Hepatic stellate cell (primary cell): ENCODE data around the gene OR5B12.
"Not testable (repeated sequence)": the region's sequence is repeated elsewhere in the genome, so short reads cannot be mapped to it uniquely, and the experiment has no call there.

Experiments
- DNase-seq: peaks from one replicate; pipeline ENCODE4 v3.0.0; 2011; ENCODE audit warnings: low spot score

The OR5B12 gene

DNA sequence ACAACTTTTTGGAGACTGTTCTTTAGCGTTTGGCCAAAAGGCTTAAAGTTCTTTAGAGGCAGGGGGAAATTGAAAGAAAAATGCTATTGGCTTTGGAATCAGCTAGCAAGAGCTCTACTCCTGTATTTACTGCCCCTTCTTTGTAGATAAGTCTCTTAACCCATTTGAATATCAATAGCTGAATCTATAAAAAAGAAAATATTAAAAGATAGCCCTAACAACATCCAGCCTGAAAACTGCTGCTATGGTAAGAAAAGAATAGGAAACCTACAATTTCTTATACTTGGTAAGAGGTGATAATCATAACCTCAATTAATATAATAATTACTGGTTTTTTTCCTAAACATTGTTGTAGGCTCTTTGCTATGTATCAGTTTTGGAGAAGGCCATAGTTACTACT lies at the start of gene OR5B12:
TSS of gene OR5B12 (minus strand) at position 101 of the 400 bp plus-strand sequence. CDS start 2,085 bp downstream, outside the sequence.
- no peak for DNase-seq

DNA sequence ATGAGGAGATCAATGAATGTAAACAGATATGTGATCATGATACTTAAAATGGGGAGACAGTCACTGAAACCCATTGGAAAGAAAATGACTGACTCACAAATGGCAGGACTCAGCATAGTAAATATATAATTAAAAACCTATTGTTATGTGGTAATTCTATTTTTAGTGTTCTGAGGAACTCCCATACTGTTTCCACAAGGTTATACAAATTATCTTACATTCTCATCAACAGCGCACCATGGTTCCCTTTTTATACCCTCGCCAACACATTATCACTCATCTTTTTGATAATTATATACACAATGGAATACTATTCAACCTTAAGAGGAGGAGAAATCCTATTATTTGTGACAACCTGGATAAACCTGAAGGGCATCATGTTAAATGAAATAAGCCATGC lies 48.8 kb upstream of the OR5B12 start:
- DNase-seq = no peak

DNA sequence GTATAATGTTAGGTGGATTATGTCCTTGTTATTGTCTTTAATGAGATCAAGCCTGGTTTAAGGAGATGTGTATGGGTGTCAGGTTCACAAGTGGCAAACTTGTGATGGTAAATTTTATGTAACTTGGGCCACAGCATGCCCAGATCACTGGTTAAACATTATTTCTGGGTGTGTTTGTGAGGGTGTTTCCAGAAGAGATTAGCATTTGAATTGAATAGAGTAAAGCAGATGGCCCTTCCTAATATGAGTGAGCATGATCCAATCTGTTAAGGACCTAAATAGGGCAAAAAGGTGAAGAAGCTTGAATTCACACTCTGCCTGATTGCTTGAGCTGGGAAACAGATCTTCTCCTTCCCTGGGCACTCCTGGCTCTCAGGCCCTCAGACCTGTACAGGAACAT lies 45.1 kb upstream of the OR5B12 start:
- DNase-seq = no peak

DNA sequence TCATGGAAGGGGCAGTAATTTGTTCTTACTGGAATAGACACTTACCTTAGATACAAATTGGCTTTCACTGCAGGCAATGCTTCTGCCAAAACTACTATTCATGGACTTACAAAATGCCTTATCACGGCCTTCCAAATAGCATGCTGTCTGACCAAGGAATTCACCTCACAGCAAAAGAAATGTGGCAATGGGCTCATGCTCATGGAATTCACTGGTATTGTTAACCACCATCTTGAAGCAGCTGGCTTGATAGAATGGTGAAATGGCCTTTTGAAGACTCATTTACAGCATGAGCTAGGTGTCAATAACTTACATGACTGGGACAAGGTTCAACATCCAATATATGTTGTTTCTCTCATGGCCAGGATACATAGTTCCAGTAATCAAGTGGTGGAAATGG lies 43.9 kb upstream of the OR5B12 start:
- no peak for DNase-seq

DNA sequence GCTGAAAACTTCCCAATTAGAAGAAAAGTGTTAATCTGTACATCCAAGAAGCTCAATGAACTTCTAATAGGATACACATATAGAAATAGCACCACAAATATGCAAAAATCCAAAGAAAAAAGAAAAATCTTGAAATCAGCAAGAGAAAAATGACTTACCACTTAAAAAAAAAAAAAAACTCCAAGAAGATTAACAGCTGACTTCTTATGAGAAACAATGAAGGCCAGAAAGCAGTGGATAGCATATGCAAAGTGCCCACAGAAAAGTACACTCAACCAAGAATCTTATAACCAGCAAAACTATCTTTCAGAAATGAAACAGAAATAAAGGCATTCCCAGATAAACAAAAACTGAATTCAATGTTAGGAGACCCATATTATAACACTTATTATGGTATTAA lies 29.9 kb upstream of the OR5B12 start:
- no peak for DNase-seq

DNA sequence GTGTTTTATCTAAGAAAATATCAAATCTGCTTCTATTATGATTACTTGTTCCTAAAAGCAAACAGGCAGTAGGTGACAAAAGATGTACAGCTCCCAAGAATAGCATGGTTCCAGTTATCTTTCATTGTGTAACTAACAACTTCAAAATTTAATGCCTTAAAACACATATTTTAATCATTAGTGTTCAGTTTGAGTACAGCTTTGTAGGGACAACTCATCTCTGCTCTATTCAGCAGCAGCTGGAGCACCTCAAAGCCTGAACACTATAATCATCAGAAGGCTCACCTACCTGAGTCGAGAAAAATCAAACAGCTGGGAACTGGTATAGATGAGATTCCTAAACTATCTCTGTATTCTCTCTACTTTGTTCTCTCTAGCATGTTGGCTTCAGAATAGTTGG lies 24.3 kb upstream of the OR5B12 start:
- DNase-seq = no peak

DNA sequence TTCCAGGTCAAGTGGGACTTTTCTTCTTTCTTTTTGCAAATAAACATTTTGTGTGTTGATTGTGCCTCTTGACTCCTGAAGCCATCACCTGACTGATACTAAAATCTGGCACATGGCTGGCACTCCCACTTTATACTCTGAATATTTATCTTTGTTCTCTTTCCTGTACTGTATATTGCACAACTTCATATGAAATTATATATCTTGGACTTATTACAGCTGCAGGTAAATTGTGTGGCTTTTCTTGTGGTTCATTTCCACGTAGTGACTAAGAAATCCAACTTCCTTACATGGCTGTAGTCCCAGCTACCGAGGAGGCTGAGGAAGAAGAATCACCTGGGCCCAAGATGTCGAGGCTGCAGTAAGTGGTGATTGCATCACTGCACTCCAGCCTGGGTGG lies 23.7 kb upstream of the OR5B12 start:
- no peak for DNase-seq

DNA sequence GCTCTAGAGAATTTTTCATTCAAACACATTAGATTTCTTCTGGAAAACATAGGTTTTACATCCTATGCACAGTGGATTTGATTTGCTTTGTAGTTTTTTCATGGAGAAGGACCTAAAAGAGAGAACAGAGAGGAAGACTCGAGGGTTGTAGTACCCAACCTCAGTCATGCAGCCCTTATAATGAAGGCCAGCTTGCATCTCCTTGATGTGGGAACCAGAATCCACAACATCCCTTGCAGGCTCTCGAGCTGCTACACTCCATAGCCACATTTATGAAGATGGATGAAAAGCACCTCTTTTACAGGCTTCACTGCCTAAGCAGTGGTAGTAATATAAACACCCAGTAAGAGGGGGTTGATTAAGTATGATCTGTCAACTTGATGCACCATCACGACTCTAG lies 9.5 kb upstream of the OR5B12 start:
- no peak for DNase-seq

DNA sequence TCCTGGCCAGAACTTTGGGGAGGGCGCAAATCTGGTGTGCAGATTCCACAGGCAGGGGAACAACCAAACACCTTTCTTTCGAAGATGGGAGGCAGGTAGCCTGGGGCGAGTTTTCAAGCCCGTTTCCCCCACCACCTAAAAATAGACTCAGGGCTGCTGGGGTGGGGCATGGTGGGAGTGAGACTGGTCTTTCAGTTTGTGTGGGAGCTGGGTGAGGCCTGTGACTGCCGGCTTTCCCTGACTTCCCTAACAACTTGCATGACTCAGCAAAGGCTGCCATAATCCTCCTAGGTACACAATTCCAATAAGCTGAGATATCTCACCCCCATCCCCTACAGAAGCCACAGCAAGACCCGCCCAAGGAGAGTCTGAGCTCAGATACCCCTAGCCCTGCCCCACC lies 4.3 kb upstream of the OR5B12 start:
- no peak for DNase-seq

DNA sequence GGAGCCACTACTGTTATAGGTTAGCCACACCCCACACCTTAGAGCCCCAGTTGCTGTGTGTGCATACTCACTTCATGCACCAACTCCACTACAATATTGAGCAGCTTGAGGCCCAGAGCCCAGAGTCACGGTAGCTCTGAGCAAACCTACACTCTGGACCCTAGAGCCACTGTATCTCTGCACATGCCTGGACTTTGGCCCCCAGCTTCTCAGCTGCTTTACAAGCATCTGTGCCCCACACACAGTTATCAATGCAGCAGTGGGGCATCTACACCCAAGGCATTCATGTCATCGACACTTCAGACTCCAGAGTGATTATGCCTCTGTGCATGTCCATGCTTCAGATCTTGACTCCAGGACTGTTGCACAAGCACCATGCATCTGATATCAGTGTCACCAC lies 2.3 kb upstream of the OR5B12 start:
- no peak for DNase-seq

DNA sequence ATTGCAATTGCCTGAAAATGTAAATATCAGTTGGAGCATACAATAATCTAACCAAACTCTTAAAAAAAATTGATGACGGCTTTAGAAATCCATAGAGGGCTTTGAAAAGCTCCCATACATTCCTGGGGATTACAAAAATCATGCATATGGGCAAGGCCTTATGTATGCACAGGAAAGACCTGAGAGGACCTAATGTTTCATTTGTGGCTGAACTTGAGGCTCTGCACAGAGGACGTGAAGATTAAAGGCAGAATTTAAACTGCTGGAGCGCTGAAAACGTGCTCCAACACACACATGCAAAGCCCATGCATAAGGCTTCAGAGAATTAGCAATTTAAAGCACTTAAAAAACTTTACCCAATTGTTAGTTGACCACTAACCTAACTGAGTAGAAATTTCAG lies 3.5 kb downstream of the OR5B12 start:
- no peak for DNase-seq

DNA sequence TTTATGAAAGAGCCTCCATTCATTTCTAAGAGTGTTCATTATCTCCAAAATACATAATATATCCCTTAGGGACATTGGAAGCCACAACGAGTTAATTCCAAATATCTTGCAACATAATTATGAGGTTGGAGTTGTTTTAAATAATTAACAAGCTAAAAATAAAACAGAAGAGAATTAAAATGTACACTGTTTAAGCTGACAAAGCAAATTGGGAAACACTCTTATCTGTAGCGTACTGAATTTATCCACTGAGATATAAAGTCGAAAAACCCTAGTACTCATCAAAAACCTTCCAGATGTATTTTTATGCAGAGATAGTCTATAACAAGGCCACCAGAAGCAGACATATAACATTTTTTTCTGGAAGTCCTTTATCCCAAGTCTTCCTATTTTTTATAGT lies 7.8 kb downstream of the OR5B12 start:
- no peak for DNase-seq

DNA sequence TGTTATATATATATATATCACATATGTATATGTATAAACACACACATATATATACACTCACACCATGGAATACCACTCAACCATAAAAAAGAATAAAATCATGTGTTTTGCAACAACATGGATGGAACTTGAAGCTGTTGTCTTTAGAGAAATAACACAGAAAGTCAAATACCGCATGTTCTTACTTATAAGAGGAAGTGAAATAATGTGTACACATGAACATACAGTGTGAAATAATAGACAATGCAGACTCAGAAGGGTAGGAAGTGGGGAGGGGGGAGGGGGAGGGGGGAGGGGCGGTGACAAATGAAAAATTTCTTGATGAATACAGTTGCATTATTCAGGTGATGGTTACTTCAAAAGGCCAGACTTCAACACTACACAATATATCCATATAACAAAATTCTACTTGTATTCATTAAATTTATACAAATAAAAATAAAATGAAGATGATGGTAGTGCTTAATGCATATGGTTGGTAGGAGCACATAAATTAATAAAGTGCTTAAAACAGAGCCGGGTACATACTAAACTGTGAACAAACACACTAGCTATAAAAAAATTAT lies 8.3 kb downstream of the OR5B12 start:
- no peak for DNase-seq

DNA sequence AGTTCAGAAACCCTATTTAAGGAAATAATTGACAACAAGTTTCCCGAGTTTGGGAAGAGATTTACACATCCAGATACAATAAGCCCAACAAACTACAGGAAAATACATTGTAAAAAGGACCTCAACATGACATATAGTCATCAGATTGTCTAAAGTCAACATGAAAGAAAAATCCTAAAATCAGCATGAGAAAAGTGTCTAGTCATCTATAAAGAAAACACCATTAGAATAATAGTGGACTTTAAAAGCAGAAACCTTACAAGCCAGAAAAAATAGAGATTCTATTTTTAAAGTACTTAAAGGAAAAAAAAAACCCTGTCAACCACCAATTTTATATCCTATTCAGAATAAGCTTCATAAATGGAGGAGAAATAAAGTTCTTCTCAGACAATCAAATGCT lies 12.8 kb downstream of the OR5B12 start:
- no peak for DNase-seq

DNA sequence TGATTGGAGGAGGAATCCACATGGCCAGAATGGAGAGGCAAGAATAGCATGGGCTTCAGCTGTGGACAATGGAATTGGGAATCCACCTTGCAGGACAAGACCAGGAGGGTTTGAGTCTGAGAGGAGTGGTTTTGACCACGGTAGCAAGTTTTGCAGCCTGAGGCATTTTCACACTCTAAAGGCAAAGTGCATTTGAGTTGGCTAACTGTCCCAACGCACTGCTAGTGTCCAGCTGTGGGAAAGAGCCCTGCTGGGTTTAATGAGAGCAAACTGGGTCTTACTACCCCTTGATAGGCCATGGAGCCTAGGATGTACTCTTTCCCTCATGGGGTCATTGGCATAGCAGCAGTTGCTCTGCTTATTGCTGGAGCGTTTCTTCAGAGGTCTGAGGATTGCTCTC lies 14.0 kb downstream of the OR5B12 start, which contains the start of gene OR5B2:
TSS of gene OR5B2 (minus strand) at position 101 of the 400 bp plus-strand sequence. CDS start 4,860 bp downstream, outside the sequence.
- DNase-seq = no peak

DNA sequence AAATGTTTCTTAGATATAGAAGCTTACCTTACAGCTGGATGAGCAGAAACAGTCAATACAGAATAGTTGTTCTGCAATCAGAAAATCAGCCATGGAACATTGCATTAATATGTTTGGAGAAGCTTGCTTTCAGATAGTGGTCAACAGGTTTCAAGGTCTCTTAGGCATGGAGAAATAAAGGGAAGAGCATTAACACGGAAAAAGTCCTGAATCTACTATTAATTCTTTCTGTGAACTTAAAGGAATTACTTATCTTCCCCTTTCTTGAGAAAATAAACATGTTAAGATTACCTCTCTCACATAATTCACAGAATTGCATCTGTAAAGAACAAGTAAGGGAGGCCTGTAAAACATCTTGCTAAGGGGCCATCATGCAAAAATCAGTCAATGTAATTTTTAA lies 35.3 kb downstream of the OR5B12 start, which contains the start of gene OR5B3:
TSS of gene OR5B3 (minus strand) at position 101 of the 400 bp plus-strand sequence. CDS start 3,465 bp downstream, outside the sequence.
- DNase-seq = no peak

DNA sequence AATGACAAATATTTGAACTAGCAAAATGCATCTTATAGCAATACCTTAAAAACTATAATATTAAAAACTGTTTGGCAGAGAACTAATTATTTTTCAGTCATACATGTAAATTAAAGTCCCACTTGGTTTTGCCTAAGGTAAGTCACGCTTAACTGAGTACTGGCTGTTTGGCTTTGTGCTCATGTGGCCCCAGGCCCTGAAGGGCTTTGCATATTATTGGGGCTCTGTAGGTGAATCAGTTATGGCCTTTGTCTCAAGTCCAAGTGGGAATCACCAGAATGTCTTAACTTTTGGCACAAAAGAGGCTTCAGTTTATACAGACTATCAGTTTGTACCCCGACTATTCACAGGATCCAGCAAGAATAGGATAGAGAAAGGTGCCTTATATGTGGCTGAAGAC lies 42.4 kb downstream of the OR5B12 start:
- not testable (repeated sequence) for DNase-seq

DNA sequence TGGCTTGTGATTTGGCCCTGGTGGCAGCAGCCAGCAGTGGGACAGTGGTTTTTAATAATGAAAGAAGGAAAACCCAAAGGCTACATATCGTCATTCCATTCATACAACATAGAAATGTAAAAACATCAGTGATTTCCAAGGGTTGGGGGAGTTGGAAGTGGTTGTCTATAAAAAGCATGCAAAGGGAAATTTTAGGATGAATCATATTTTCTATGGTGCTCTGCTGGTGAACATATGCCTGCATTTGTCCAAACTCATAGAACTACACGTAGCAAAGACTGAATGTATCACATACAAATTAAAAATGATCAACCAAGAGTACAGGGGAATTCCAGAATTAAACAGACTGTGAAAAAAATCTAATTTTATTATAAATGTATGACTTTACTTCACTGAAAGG lies 46.5 kb downstream of the OR5B12 start:
- DNase-seq = peak; percentile 14

DNA sequence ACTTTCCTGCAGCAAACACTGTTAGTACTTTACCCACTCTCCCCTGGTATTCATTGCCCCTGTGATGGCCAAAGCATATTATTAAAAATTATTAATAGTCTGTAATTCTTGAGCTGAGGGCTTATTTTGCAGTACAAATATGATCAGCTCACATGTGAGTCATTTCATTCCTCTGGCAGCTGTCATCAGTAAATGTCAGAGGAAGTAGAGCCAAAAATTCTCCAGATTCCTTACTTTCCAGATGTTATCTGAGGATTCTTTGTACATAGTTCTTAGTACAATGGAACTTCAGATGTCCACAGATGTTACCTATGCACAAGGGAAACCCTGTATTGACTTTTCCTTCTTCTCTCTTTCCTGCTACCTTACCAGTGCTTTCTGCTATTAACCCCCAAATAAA lies 47.8 kb downstream of the OR5B12 start:
- peak; percentile 51 for DNase-seq

DNA sequence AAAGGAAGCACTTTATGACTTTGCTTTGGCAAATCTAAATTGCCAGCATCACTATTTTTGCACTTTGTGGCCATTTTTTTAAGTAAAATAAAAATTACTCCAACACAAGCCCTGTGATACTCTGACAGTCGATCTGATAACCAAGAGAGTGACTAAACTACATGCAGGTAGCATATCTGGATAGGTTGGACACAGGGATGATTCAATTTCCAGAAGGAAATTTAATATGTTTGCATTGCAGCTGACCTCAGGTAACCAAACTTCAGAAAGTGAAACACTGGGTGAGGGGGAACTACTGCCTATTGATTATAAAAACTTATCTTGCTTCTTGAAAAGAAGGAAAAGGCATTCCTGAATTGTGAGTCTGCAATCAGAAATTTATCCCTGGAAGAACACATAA lies 49.3 kb downstream of the OR5B12 start:
- DNase-seq = no peak

DNA sequence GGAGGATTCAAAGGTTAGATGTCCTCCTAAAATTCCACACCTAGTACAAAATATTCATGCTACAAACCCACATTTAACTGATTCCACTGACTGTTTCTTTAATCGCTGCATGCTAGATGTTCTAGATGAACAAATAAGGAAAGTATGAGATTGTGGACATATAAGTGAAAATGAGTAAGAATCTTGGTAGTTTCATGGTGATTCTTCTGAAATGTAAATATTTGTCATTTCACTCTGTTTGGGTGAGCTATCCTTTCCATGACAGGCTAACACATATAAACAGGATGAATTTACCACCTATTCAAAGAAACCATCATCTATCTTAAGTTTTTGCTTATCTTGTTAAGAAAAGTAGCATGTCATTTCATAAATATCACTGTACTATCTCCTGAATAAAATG lies 50.2 kb downstream of the OR5B12 start:
- DNase-seq = no peak

DNA sequence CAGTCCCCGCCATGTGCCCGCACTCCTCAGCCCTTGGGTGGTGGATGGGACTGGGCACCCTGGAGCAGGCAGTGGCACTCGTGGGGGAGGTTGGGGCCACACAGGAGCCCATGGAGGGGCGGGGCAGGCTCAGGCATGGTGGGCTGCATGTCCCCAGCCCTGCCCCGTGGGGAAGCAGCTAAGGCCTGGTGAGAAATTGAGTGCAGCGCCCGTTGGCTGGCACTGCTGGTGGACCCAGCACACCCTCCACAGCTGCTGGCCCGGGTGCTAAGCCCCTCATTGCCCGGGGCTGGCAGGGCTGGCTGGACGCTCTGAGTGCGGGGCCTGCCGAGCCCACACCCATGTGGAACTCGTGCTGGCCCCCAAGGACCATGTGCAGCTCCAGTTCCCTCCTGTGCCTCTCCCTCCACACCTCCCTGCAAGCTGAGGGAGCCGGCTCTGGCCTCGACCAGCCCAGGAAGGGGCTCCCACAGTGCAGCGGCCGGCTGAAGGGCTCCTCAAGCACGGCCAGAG lies 51.4 kb downstream of the OR5B12 start:
- no peak for DNase-seq
